HCT116 (cell line): Measurements from ENCODE around the gene ITIH6. TPM values are rescaled to one million over a fixed set of nuclear protein-coding genes. Genes with fewer than 3 reads are reported as not detected.

ENCODE experiments used
- ATAC-seq: fragments of 200-7000 bp; cut with Tn5 transposase; 2 replicates; pipeline ENCODE4 v1.9.1; 2020; ENCODE audit warnings: mild to moderate bottlenecking, moderate library complexity
- BruUV-seq: library from RNA; stranded (reverse); fragments of 400-500 nt; replicated peaks from 2 replicates; lab custom pipeline; 2021; lab: Mats Ljungman, UMichigan
- CTCF ChIA-PET: fragments of 300-600 bp; sonication (Branson Sonifier 250); formaldehyde crosslinking; loops from one replicate; lab custom pipeline; 2021; ENCODE audit warnings: antibody characterized with exemption; lab: Charles Lee
- POLR2A ChIA-PET: fragments of 300-600, 350-600 bp; sonication (Branson Sonifier 250); formaldehyde crosslinking; loops from one replicate; lab custom pipeline; 2021; ENCODE audit warnings: antibody characterized with exemption; lab: Charles Lee
- RAD21 ChIA-PET, 2 experiments: fragments of 300-600 bp; sonication (Branson Sonifier 250); formaldehyde crosslinking; loops; one replicate each; lab custom pipeline; 2023; ENCODE audit warnings: low total read pairs in 2 of 2; ENCODE audit not compliant: uncharacterized antibody in 2 of 2, unreplicated experiment in 2 of 2, low non-redundant PET in 1 of 2; lab: Charles Lee
- DNase-seq: peaks from one replicate; pipeline ENCODE4 v3.0.0-alpha.2; 2010; ENCODE audit warnings: low read depth, low spot score
- H2AFZ ChIP-seq: fragments of 200-600 bp; shearing (Covaris generic), sonication (generic); 2 replicates; pipeline ENCODE4 v1.6.1; 2017; ENCODE audit warnings: low read depth, mixed run types, mixed read lengths, antibody characterized with exemption, low read length; ENCODE audit not compliant: poor library complexity, severe bottlenecking
- H3K27ac ChIP-seq: 2 replicates; pipeline ENCODE4 v1.5.1; 2012; ENCODE audit warnings: low read depth, low read length
- H3K27me3 ChIP-seq: fragments of 200-600 bp; sonication (generic); 2 replicates; pipeline ENCODE4 v1.6.1; 2016; ENCODE audit warnings: mixed run types, low read length, mixed read lengths; ENCODE audit not compliant: insufficient read depth
- H3K36me3 ChIP-seq, 2 experiments: fragments of 200-500 bp in 1 of 2; fragments of 200-600 bp in 1 of 2; sonication (Bioruptor generic) in 1 of 2; sonication (generic) in 1 of 2; 2 replicates each; pipeline versions ENCODE4 v1.5.1 to v1.6.1; 2014 to 2016; ENCODE audit warnings: low read length in 2 of 2, inconsistent platforms in 1 of 2, mixed read lengths in 1 of 2, mixed run types in 1 of 2; ENCODE audit not compliant: insufficient read depth in 2 of 2, control insufficient read depth in 1 of 2
- H3K4me1 ChIP-seq, 2 experiments: fragments of 200-600 bp in 1 of 2; sonication (generic) in 1 of 2; 2 replicates each; pipeline versions ENCODE4 v1.5.1 to v1.6.1; 2012 to 2017; ENCODE audit warnings: low read length in 2 of 2, inconsistent platforms in 1 of 2, mild to moderate bottlenecking in 1 of 2, mixed read lengths in 1 of 2, mixed run types in 1 of 2, moderate library complexity in 1 of 2; ENCODE audit not compliant: insufficient read depth in 2 of 2, control insufficient read depth in 1 of 2
- H3K4me2 ChIP-seq: fragments of 200-600 bp; sonication (generic); 2 replicates; pipeline ENCODE4 v1.6.1; 2017; ENCODE audit warnings: mixed run types, low read length, mixed read lengths
- H3K4me3 ChIP-seq, 2 experiments: fragments of 200-600 bp in 1 of 2; sonication (generic) in 1 of 2; replicated peaks in 1 of 2; 2 replicates each; pipeline ENCODE4 v1.5.1; 2011 to 2016; ENCODE audit warnings: low read length in 2 of 2, control low read depth in 1 of 2, low read depth in 1 of 2, mild to moderate bottlenecking in 1 of 2, mixed read lengths in 1 of 2, mixed run types in 1 of 2
- H3K79me2 ChIP-seq: fragments of 200-600 bp; sonication (generic); 2 replicates; pipeline ENCODE4 v1.6.1; 2017; ENCODE audit warnings: mild to moderate bottlenecking, mixed run types, low read length, moderate library complexity, mixed read lengths; ENCODE audit not compliant: insufficient read depth
- H3K9ac ChIP-seq: fragments of 200-600 bp; sonication (generic); 2 replicates; pipeline ENCODE4 v1.6.1; 2016; ENCODE audit warnings: low read length, mixed read lengths
- H3K9me2 ChIP-seq: fragments of 200-600 bp; sonication (generic), shearing (Covaris generic); 2 replicates; pipeline ENCODE4 v1.6.1; 2017; ENCODE audit warnings: mixed run types, mild to moderate bottlenecking, moderate library complexity; ENCODE audit not compliant: insufficient read depth
- H3K9me3 ChIP-seq, 2 experiments: fragments of 200-500 bp in 1 of 2; fragments of 200-600 bp in 1 of 2; sonication (Bioruptor generic) in 1 of 2; sonication (generic) in 1 of 2; 2 replicates each; pipeline ENCODE4 v1.6.1; 2014 to 2017; ENCODE audit warnings: low read length in 2 of 2, mixed read lengths in 2 of 2, inconsistent platforms in 1 of 2, low read depth in 1 of 2, mild to moderate bottlenecking in 1 of 2, mixed run types in 1 of 2, moderate library complexity in 1 of 2; ENCODE audit not compliant: control insufficient read depth in 1 of 2, insufficient read depth in 1 of 2
- H4K20me1 ChIP-seq: fragments of 200-600 bp; sonication (generic), shearing (Covaris generic); 2 replicates; pipeline ENCODE4 v1.6.1; 2017; ENCODE audit warnings: mixed run types, mild to moderate bottlenecking, moderate library complexity; ENCODE audit not compliant: insufficient read depth
- ATF3 ChIP-seq: IDR thresholded peaks from 2 replicates; pipeline ENCODE4 v1.6.1; 2012
- CBX3 ChIP-seq: IDR thresholded peaks from 2 replicates; pipeline ENCODE4 v1.6.1; 2012; ENCODE audit warnings: low read depth
- CEBPB ChIP-seq: IDR thresholded peaks from 2 replicates; pipeline ENCODE4 v1.6.1; 2012; ENCODE audit warnings: low read depth
- EGR1 ChIP-seq: IDR thresholded peaks from 2 replicates; pipeline ENCODE4 v1.6.1; 2012; ENCODE audit warnings: low read depth
- ELF1 ChIP-seq: IDR thresholded peaks from 2 replicates; pipeline ENCODE4 v1.6.1; 2012; ENCODE audit warnings: low read depth, borderline replicate concordance
- EZH2 ChIP-seq: fragments of 200-600 bp; sonication (generic); IDR thresholded peaks from 2 replicates; pipeline ENCODE4 v1.6.1; 2017; ENCODE audit warnings: antibody characterized with exemption, mixed run types
- EZH2phosphoT487 ChIP-seq: fragments of 200-600 bp; IDR thresholded peaks from 2 replicates; pipeline ENCODE4 v1.6.1; 2018; ENCODE audit warnings: antibody characterized with exemption, borderline replicate concordance
- JUND ChIP-seq: IDR thresholded peaks from 2 replicates; pipeline ENCODE4 v1.6.1; 2012
- POLR2A ChIP-seq: IDR thresholded peaks from 2 replicates; pipeline ENCODE4 v1.7.0; 2011; ENCODE audit warnings: borderline replicate concordance; ENCODE audit not compliant: insufficient read depth, insufficient read length; ENCODE audit errors: extremely low read depth
- POLR2AphosphoS5 ChIP-seq: IDR thresholded peaks from 2 replicates; pipeline ENCODE4 v1.6.1; 2011; ENCODE audit warnings: mild to moderate bottlenecking, low read depth, low read length, moderate library complexity
- RAD21 ChIP-seq: IDR thresholded peaks from 2 replicates; pipeline ENCODE4 v1.6.1; 2012; ENCODE audit warnings: low read depth, mild to moderate bottlenecking
- REST ChIP-seq: IDR thresholded peaks from 2 replicates; pipeline ENCODE4 v1.6.1; 2012; ENCODE audit warnings: low read depth
- SP1 ChIP-seq: IDR thresholded peaks from 2 replicates; pipeline ENCODE4 v1.6.1; 2012; ENCODE audit warnings: low read depth
- YY1 ChIP-seq: IDR thresholded peaks from 2 replicates; pipeline ENCODE4 v1.6.1; 2011; ENCODE audit warnings: low read length, low read depth, moderate library complexity, mild to moderate bottlenecking; ENCODE audit not compliant: insufficient replicate concordance; ENCODE audit errors: extremely low read depth
- ZFX ChIP-seq: fragments of 450-650 bp; IDR thresholded peaks from 2 replicates; pipeline ENCODE4 v1.6.1; 2017
- ZNF274 ChIP-seq: fragments of 200-500 bp; sonication (Bioruptor generic); IDR thresholded peaks from 2 replicates; pipeline ENCODE4 v1.6.1; 2014; ENCODE audit warnings: mild to moderate bottlenecking, low read depth, low read length, inconsistent platforms
- intact Hi-C: fragments of 100-400 bp; cut with micrococcal nuclease; formaldehyde crosslinking; loops from 2 replicates; pipeline ENCODE4 v1.10.0; 2022
- total RNA-seq: library from RNA; stranded (reverse); gene quantifications from one replicate; pipeline ENCODE4 v1.2.1, GENCODE V29; 2021; ENCODE audit not compliant: unreplicated experiment
- TF ChIP-seq, protein P1 (sequence below), 3 experiments: fragments of 200-600 bp in 1 of 3; sonication (generic) in 1 of 3; IDR thresholded peaks in 2 of 3; conservative IDR thresholded peaks in 1 of 3; 2 replicates each; pipeline ENCODE4 v1.5.1; 2012 to 2017; ENCODE audit warnings: low read depth in 2 of 3, low read length in 2 of 3, antibody characterized with exemption in 1 of 3, borderline replicate concordance in 1 of 3, control low read depth in 1 of 3, mild to moderate bottlenecking in 1 of 3, mixed read lengths in 1 of 3, mixed run types in 1 of 3, moderate library complexity in 1 of 3; ENCODE audit not compliant: insufficient read depth in 1 of 3
- TF ChIP-seq, protein P2 (sequence below): IDR thresholded peaks from 2 replicates; pipeline ENCODE4 v1.6.1; 2011; ENCODE audit warnings: mild to moderate bottlenecking, low read length, moderate library complexity; ENCODE audit not compliant: insufficient replicate concordance; ENCODE audit errors: extremely low read depth

Gene ITIH6
- total RNA-seq, 1 experiment from 2014 or later: not detected

- TF ChIP-seq CEBPB (no peak), ZNF274 (no peak), EGR1 (no peak), EZH2 (no peak), REST (no peak), CBX3 (no peak), ATF3 (no peak), POLR2AphosphoS5 (no peak), SP1 (no peak), JUND (no peak), RAD21 (no peak), ZFX (no peak), YY1 (no peak), EZH2phosphoT487 (no peak), ELF1 (no peak), POLR2A (no peak)
- TF ChIP-seq, protein P1, sequence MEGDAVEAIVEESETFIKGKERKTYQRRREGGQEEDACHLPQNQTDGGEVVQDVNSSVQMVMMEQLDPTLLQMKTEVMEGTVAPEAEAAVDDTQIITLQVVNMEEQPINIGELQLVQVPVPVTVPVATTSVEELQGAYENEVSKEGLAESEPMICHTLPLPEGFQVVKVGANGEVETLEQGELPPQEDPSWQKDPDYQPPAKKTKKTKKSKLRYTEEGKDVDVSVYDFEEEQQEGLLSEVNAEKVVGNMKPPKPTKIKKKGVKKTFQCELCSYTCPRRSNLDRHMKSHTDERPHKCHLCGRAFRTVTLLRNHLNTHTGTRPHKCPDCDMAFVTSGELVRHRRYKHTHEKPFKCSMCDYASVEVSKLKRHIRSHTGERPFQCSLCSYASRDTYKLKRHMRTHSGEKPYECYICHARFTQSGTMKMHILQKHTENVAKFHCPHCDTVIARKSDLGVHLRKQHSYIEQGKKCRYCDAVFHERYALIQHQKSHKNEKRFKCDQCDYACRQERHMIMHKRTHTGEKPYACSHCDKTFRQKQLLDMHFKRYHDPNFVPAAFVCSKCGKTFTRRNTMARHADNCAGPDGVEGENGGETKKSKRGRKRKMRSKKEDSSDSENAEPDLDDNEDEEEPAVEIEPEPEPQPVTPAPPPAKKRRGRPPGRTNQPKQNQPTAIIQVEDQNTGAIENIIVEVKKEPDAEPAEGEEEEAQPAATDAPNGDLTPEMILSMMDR (IDR thresholded peaks at IDR 0.05 in 2 of 3, conservative IDR thresholded peaks at IDR 0.05 in 1 of 3; ENCODE audit: borderline replicate concordance in 1 of 3, insufficient read depth in 1 of 3, low read depth in 2 of 3, low read length in 2 of 3): no peak
- TF ChIP-seq, protein P2, sequence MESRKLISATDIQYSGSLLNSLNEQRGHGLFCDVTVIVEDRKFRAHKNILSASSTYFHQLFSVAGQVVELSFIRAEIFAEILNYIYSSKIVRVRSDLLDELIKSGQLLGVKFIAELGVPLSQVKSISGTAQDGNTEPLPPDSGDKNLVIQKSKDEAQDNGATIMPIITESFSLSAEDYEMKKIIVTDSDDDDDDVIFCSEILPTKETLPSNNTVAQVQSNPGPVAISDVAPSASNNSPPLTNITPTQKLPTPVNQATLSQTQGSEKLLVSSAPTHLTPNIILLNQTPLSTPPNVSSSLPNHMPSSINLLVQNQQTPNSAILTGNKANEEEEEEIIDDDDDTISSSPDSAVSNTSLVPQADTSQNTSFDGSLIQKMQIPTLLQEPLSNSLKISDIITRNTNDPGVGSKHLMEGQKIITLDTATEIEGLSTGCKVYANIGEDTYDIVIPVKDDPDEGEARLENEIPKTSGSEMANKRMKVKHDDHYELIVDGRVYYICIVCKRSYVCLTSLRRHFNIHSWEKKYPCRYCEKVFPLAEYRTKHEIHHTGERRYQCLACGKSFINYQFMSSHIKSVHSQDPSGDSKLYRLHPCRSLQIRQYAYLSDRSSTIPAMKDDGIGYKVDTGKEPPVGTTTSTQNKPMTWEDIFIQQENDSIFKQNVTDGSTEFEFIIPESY: no peak
- CTCF ChIA-PET: no interaction called here
- no peak for ATAC-seq
- intact Hi-C loops: no loop called here
- RAD21 ChIA-PET: no interaction called here
- H4K20me1 ChIP-seq: no peaks in the 10 kb centered on the region
- H3K9me2 ChIP-seq: no peaks in the 10 kb centered on the region
- no TSS peak for BruUV-seq
- H3K27me3 ChIP-seq: no peaks in the 10 kb centered on the region
- H3K4me2 ChIP-seq: no peak overlapping the region
- H3K27ac ChIP-seq: no peak overlapping the region
- POLR2A ChIA-PET: no interaction called here
- no peaks in the 10 kb centered on the region; a peak in 1 of 4 replicates for H3K36me3 ChIP-seq
- no peaks in the 10 kb centered on the region for H3K79me2 ChIP-seq
- H3K9ac ChIP-seq: no peak overlapping the region
- no peak overlapping the region for H2AFZ ChIP-seq
- no peaks in the 10 kb centered on the region for H3K9me3 ChIP-seq
- no peak overlapping the region for H3K4me3 ChIP-seq
- peaks cover 0 to 18% of the 10 kb centered on the region in 2 experiments; a peak in 2 of 4 replicates for H3K4me1 ChIP-seq
- no peak for DNase-seq
Observed at GRCh38 chrX:54811301-54811885, 13.3 kb upstream of the ITIH6 start.
